GM23248 (cell line): ENCODE measurements around the gene C8G. TPM values are rescaled to one million over a fixed set of nuclear protein-coding genes. Genes with fewer than 3 reads are reported as not detected.

Experiments used
- DNase-seq: peaks from one replicate; pipeline ENCODE4 v3.0.0-alpha.2; 2015
- H2AFZ ChIP-seq: fragments of 200-600 bp; sonication (generic); 2 replicates; pipeline ENCODE4 v1.6.1; 2016; ENCODE audit warnings: antibody characterized with exemption
- H3F3A ChIP-seq: fragments of 200-600 bp; sonication (generic); 2 replicates; pipeline ENCODE4 v1.6.1; 2016; ENCODE audit warnings: mild to moderate bottlenecking, antibody characterized with exemption, mixed run types; ENCODE audit not compliant: insufficient read depth
- H3K27ac ChIP-seq: fragments of 200-600 bp; sonication (generic); 2 replicates; pipeline ENCODE4 v1.5.1; 2016; ENCODE audit warnings: mild to moderate bottlenecking
- H3K27me3 ChIP-seq: fragments of 200-600 bp; sonication (generic); replicated peaks from 2 replicates; pipeline ENCODE4 v1.6.1; 2016; ENCODE audit warnings: mild to moderate bottlenecking; ENCODE audit not compliant: insufficient read depth
- H3K36me3 ChIP-seq: fragments of 200-600 bp; sonication (generic); 2 replicates; pipeline ENCODE4 v1.6.1; 2016; ENCODE audit warnings: low read depth, mild to moderate bottlenecking
- H3K4me1 ChIP-seq: fragments of 200-600 bp; sonication (generic); 2 replicates; pipeline ENCODE4 v1.6.1; 2016; ENCODE audit warnings: mild to moderate bottlenecking; ENCODE audit not compliant: insufficient read depth
- H3K4me2 ChIP-seq: fragments of 200-600 bp; sonication (generic); one replicate; pipeline ENCODE4 v1.6.1; 2016; ENCODE audit warnings: mild to moderate bottlenecking; ENCODE audit not compliant: unreplicated experiment
- H3K4me3 ChIP-seq: fragments of 200-600 bp; sonication (generic); 2 replicates; pipeline ENCODE4 v1.5.1; 2016; ENCODE audit warnings: mild to moderate bottlenecking
- H3K79me2 ChIP-seq: fragments of 200-600 bp; sonication (generic); 2 replicates; pipeline ENCODE4 v1.6.1; 2016; ENCODE audit warnings: mild to moderate bottlenecking; ENCODE audit not compliant: insufficient read depth
- H3K9ac ChIP-seq: fragments of 200-600 bp; sonication (generic); 2 replicates; pipeline ENCODE4 v1.6.1; 2016; ENCODE audit warnings: mild to moderate bottlenecking
- H3K9me2 ChIP-seq: fragments of 200-600 bp; sonication (generic); 2 replicates; pipeline ENCODE4 v1.6.1; 2016; ENCODE audit warnings: mixed run types, mild to moderate bottlenecking, moderate library complexity; ENCODE audit not compliant: insufficient read depth
- H3K9me3 ChIP-seq: fragments of 200-600 bp; sonication (generic); one replicate; pipeline ENCODE4 v1.6.1; 2017; ENCODE audit warnings: low read depth
- H4K20me1 ChIP-seq: fragments of 200-600 bp; sonication (generic); 2 replicates; pipeline ENCODE4 v1.6.0; 2016; ENCODE audit not compliant: insufficient read depth
- EZH2 ChIP-seq: fragments of 200-600 bp; sonication (generic); IDR thresholded peaks from 2 replicates; pipeline ENCODE4 v1.6.1; 2018; ENCODE audit warnings: antibody characterized with exemption, mild to moderate bottlenecking; ENCODE audit not compliant: insufficient read depth, poor library complexity, severe bottlenecking
- EZH2phosphoT487 ChIP-seq: fragments of 200-600 bp; sonication (generic); IDR thresholded peaks from 2 replicates; pipeline ENCODE4 v1.6.1; 2018; ENCODE audit warnings: antibody characterized with exemption, moderate library complexity, mild to moderate bottlenecking, low read depth; ENCODE audit not compliant: insufficient read depth
- WGBS, 2 experiments: methylation state at CpG; one replicate each; pipeline ENCODE4 v1.1.6; 2015 to 2017; ENCODE audit warnings: low lambda C conversion rate in 2 of 2, low coverage in 1 of 2; ENCODE audit errors: missing lambda C conversion rate in 2 of 2; 5-methylcytosine and 5-hydroxymethylcytosine counted together
- in situ Hi-C: fragments of 300-500 bp; cut with MboI; formaldehyde crosslinking; loops from 2 replicates; pipeline ENCODE4 v1.15.0; 2020
- polyA plus RNA-seq: library from polyadenylated mRNA; unstranded; fragments of >200 nt; fragmentation: Nextera tagmentation; extraction: Ambion mirVana; gene quantifications from 2 replicates; pipeline ENCODE4 v1.2.1, GENCODE V29; 2016
- total RNA-seq: library from RNA; depleted of rRNA; stranded (reverse); fragments of >200 nt; shearing (Covaris generic); gene quantifications from 2 replicates; pipeline ENCODE4 v1.2.3, GENCODE V29; 2014

C8G gene
- total and polyA plus RNA-seq, 2 experiments from 2014 or later, result 0.49 TPM; not detected in 1

DNA sequence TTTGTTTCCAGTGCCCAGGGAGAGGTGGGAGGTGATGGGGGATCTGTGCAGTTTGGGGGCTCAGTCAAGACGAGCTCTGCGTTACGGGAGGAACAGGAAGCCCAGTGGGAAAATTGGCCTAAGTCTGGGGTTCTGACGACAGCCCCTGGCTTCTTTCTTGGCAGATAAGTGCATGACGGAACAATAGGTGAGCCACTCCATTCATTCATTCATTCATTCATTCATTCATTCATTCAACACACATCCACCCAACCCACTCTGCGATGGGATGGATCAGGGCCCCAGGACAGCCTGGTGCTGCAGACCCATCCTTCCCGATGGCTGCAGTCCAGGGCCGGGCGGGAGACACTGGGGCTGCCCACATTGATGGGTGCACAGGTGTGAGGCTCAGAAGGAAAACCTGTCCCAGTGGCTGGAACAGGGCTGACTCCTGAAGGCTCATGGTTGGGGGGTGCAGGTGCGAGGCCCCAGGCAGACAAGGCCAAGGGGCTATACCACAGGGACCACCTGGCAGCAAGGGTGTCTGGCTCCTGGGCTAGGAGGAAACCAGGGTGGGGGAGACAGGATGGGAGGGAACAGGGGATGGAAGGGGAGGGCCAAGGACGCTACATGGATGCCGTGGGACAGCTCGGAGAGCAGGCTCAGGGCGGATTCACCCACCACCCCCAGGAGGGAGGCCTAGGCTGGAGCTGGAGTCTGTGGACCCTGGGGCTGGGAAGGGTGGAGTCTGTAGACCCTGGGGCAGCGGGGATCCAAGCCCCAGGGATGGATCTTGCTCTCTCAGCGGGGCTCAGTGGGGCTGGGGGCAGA, 35.8 kb downstream of the C8G start:
- in situ Hi-C loops, result no loop called here
- Histone ChIP-seq H3K36me3 (no peaks in the 10 kb centered on the region), H3K9ac (no peak overlapping the region), H3K27me3 (peaks cover 14% of the 10 kb centered on the region; the same call in 1 of the 2 replicates), H3K4me1 (no peaks in the 10 kb centered on the region), H3K9me2 (no peaks in the 10 kb centered on the region), H3K27ac (no peak overlapping the region), H3K4me2 (no peak overlapping the region), H3K4me3 (no peak overlapping the region), H3K9me3 (no peaks in the 10 kb centered on the region), H3K79me2 (no peaks in the 10 kb centered on the region), H4K20me1 (no peaks in the 10 kb centered on the region), H3F3A (no peaks in the 10 kb centered on the region), H2AFZ (no peak overlapping the region)
- no peak for DNase-seq
- WGBS, 2 experiments, result 93 to 94% methylated on average over 12 to 16 of the region's 16 CpGs
- TF ChIP-seq EZH2 (no peak), EZH2phosphoT487 (no peak)

DNA sequence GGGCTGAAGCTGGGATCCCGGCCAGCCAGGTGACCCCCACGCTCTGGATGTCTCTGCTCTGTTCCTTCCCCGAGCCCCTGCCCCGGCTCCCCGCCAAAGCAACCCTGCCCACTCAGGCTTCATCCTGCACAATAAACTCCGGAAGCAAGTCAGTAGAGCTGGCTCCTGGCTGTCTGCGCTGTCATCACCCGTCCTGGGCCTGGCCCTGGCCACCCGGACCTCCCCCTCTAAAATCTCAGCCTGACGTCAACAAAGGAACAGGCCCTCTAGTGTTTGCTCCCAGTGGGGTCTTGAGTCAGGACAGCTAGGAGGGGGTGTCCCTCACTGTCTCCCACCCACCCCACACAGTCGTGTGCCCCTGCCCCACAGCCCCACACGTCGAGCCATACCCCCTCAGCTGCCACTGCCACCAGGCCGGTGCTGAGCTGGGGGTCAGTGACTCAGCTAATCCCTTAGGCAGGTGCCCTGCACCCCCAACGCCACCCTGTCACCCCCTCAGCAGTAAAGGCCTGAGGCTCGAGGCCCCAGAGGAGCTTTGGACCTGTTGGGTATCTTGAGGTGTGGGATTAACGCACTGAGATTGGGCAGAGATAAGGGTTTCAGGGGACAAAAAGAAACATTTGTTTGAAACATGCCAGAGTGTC, 36.7 kb downstream of the C8G start:
- in situ Hi-C loops, result no loop called here
- no peak for TF ChIP-seq EZH2
- TF ChIP-seq EZH2phosphoT487, result no peak
- Histone ChIP-seq H3K9me3 (no peaks in the 10 kb centered on the region), H3K36me3 (no peaks in the 10 kb centered on the region), H4K20me1 (no peaks in the 10 kb centered on the region), H3F3A (no peaks in the 10 kb centered on the region), H3K27ac (no peak overlapping the region), H3K4me3 (no peak overlapping the region), H3K9me2 (no peaks in the 10 kb centered on the region), H3K4me1 (no peaks in the 10 kb centered on the region), H2AFZ (no peak overlapping the region), H3K4me2 (no peak overlapping the region), H3K27me3 (peaks cover 19% of the 10 kb centered on the region; the same call in 1 of the 2 replicates), H3K79me2 (no peaks in the 10 kb centered on the region), H3K9ac (no peak overlapping the region)
- WGBS, 2 experiments, result 73 to 78% methylated on average over 15 to 17 of the region's 17 CpGs
- DNase-seq, result no peak

DNA sequence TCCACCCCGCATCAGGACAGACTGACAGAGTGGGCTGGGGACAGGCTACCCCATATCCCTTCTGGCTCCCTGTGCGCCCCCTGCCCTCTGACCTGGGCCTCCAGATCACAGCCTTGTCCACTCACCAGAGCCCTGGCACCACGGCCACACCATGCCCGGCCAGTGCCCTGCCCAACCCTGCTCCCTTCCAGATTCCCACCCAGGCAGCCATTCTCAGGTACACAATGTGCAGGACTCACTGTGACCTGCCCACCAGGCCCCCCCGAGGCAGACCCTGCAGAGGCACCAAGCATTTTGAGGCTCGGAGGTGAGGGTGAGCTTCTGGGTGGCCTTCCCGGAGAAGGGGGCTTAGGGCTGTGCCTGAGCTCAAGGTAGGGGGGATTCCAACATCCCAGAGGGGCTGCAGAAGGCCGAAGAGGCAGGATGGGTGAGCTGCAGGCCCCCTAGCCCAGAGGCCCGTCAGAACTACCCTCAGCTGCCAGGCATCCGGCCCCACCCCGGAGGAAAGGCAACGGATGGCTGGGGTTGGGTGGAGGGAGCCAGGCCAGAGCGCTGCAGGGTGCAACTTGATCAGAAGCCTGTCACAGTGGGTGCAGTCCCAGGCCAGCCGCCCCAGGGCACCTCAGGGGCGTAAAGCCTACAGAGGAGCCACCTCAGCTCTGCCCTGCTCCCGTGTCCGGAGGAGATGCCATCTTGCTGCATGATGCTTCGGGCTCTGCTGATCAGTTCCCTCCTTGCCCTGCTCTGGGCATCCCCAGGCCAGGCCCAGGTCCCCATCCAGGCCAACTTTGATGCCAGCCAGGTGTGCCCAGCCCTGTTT, 37.4 kb downstream of the C8G start, which contains the start of gene LCNL1:
Gene LCNL1 (plus strand): TSS at position 762 of the 820 bp plus-strand sequence. CDS start 594 bp downstream, outside the sequence.
- Histone ChIP-seq H3K27ac (no peak within 1 kb of the TSS), H3K9ac (no peak within 1 kb of the TSS), H3K9me3 (no peaks in the 10 kb centered on the region), H4K20me1 (no peaks in the 10 kb centered on the region), H3K4me1 (no peaks in the 10 kb centered on the region), H3F3A (no peaks in the 10 kb centered on the region), H3K79me2 (no peaks in the 10 kb centered on the region), H3K4me2 (no peak within 1 kb of the TSS), H3K9me2 (no peaks in the 10 kb centered on the region), H2AFZ (no peak within 1 kb of the TSS), H3K4me3 (no peak within 1 kb of the TSS), H3K27me3 (peaks cover 19% of the 10 kb centered on the region; the same call in 1 of the 2 replicates), H3K36me3 (no peaks in the 10 kb centered on the region)
- TF ChIP-seq EZH2, result no peak
- TF ChIP-seq EZH2phosphoT487, result no peak
- in situ Hi-C loops, result no loop called here
- no peak for DNase-seq
- WGBS, 2 experiments, result 70 to 73% methylated on average over 17 to 18 of the region's 18 CpGs

GRCh38 chr9:136983167-136983566, 38.1 kb downstream of the C8G start:
- peaks cover 19% of the 10 kb centered on the region; the same call in 1 of the 2 replicates for H3K27me3 ChIP-seq
- H3K9me2 ChIP-seq, result no peaks in the 10 kb centered on the region
- no peaks in the 10 kb centered on the region for H3F3A ChIP-seq
- WGBS, 2 experiments, result 71 to 77% methylated on average over 6 to 9 of the region's 9 CpGs
- H3K27ac ChIP-seq, result no peak overlapping the region
- H4K20me1 ChIP-seq, result no peaks in the 10 kb centered on the region
- H3K9me3 ChIP-seq, result no peaks in the 10 kb centered on the region
- H3K4me2 ChIP-seq, result no peak overlapping the region
- no peak overlapping the region for H3K4me3 ChIP-seq
- H3K9ac ChIP-seq, result no peak overlapping the region
- no peak for TF ChIP-seq EZH2
- TF ChIP-seq EZH2phosphoT487, result no peak
- H3K4me1 ChIP-seq, result no peaks in the 10 kb centered on the region
- in situ Hi-C loops, result no loop called here
- DNase-seq, result no peak
- no peak overlapping the region for H2AFZ ChIP-seq
- H3K36me3 ChIP-seq, result no peaks in the 10 kb centered on the region
- no peaks in the 10 kb centered on the region for H3K79me2 ChIP-seq
